Cardiac muscle cell (in vitro differentiated cells and primary cell): ENCODE data around the gene PLSCR1. TPM values are rescaled to one million over a fixed set of nuclear protein-coding genes. Genes with fewer than 3 reads are reported as not detected.

Source experiments
- DNase-seq, 2 donors: peaks; one replicate each; pipeline versions ENCODE4 v3.0.0 to v3.0.0-alpha.2; 2010 to 2017; ENCODE audit warnings: low read depth in 1 of 2, low spot score in 1 of 2
- H3K27ac ChIP-seq: fragments of 200-600 bp; sonication (generic); 2 replicates; pipeline ENCODE4 v1.5.1; 2016
- H3K27me3 ChIP-seq: fragments of 200-600 bp; sonication (generic); 2 replicates; pipeline ENCODE4 v1.6.0; 2016; ENCODE audit warnings: control low read depth
- H3K36me3 ChIP-seq: fragments of 200-600 bp; sonication (generic); 2 replicates; pipeline ENCODE4 v1.5.1; 2016; ENCODE audit warnings: control low read depth
- H3K4me1 ChIP-seq: fragments of 200-600 bp; sonication (generic); 2 replicates; pipeline ENCODE4 v1.8.1; 2017; ENCODE audit warnings: low read depth, mild to moderate bottlenecking, mixed run types
- H3K4me3 ChIP-seq: fragments of 200-600 bp; sonication (generic); 2 replicates; pipeline ENCODE4 v1.5.1; 2016; ENCODE audit warnings: mild to moderate bottlenecking
- H3K9me3 ChIP-seq: fragments of 200-600 bp; sonication (generic); 2 replicates; pipeline ENCODE4 v1.5.1; 2017; ENCODE audit warnings: low read depth, mild to moderate bottlenecking, control low read depth
- CTCF ChIP-seq: IDR thresholded peaks from 2 replicates; pipeline ENCODE4 v1.5.1; 2012; ENCODE audit warnings: low read depth, mild to moderate bottlenecking, low read length
- polyA plus RNA-seq: library from polyadenylated mRNA; unstranded; fragments of >200 nt; fragmentation: Nextera tagmentation; extraction: Ambion mirVana; gene quantifications from 2 replicates; pipeline ENCODE4 v1.2.1, GENCODE V29; 2016
- total RNA-seq: library from RNA; depleted of rRNA; stranded (reverse); fragments of >200 nt; gene quantifications from 2 replicates; pipeline ENCODE4 v1.2.3, GENCODE V29; 2016

PLSCR1 gene
- total and polyA plus RNA-seq, 2 experiments from 2014 or later: 20.3 to 22.8 TPM

DNA sequence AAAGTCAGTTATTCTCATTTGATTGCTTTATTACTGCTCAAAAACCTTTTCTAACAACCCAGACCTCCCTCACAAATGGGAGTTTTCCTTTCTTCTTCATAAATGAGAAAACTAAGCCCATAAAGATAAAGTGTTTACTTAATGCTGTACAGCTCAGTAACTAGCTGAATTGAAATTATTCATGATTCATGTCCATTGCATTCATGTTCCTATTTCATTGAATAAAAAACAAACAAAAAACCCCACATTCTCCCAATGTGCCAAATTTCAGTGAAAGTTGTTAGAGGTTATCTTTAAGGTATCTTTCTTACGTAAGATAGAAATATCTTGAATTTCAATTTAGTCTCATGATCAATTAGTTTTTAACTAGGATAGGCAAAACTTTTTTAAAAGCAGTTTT, 77.8 kb downstream of the PLSCR1 start:
- Histone ChIP-seq H3K27me3 (no peaks in the 10 kb centered on the region), H3K27ac (no peak overlapping the region), H3K9me3 (no peaks in the 10 kb centered on the region), H3K4me3 (no peak overlapping the region), H3K4me1 (no peaks in the 10 kb centered on the region), H3K36me3 (no peaks in the 10 kb centered on the region)
- no peak for TF ChIP-seq CTCF
- no peak for DNase-seq

GRCh38 chr3:146465693-146466465, 78.5 kb downstream of the PLSCR1 start:
- H3K36me3 ChIP-seq: no peaks in the 10 kb centered on the region
- TF ChIP-seq CTCF: no peak
- H3K27ac ChIP-seq: no peak overlapping the region
- no peaks in the 10 kb centered on the region for H3K27me3 ChIP-seq
- no peaks in the 10 kb centered on the region for H3K9me3 ChIP-seq
- no peak overlapping the region for H3K4me3 ChIP-seq
- no peaks in the 10 kb centered on the region for H3K4me1 ChIP-seq
- no peak for DNase-seq

Other genes with a start within 250 kb of the PLSCR1 start
- not detected in 2 replicates for gene PLSCR2, start 75.0 kb downstream of the PLSCR1 start, total RNA-seq
- gene PLSCR2, start 75.0 kb downstream of the PLSCR1 start, polyA plus RNA-seq: not detected in 2 replicates
- gene PLSCR5, start 60.7 kb upstream of the PLSCR1 start, total RNA-seq: 3.0 and 3.6 TPM in 2 replicates
- gene PLSCR5, start 60.7 kb upstream of the PLSCR1 start, polyA plus RNA-seq: 5.0 and 6.8 TPM in 2 replicates